ENCODE results near the gene CTNNA1.

CTNNA1 gene

DNA sequence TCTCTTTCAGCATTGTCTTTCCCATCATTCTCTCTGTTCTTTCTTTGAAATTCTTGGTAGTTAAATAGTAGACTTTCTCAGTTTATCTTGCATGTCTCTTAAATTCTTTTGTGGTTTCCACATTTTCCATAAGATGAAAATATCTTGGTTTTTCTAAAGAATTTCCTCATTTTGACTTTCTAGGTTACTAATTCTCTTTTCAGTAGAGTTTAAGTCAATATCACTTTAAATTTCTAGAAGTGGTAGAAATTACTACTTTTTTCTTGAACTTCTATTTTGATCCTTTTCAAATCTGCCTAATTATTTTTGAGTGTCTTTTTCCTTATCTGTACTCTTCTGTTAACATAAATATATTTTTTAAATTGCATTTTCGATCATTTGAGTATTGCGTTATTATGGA is 145.5 kb downstream of the CTNNA1 start:
- Histone ChIP-seq H3K4me3 (ENCODE audit: low read length in 2 of 2) (no peak overlapping the region), H3K4me1 (ENCODE audit: control insufficient read depth, insufficient read depth, low read length) (no peaks in the 10 kb centered on the region), H3K9me3 (ENCODE audit: control insufficient read depth in 2 of 2, low read length in 2 of 2) (no peaks in the 10 kb centered on the region), H3K9ac (ENCODE audit: low read length in 2 of 2) (no peak overlapping the region), H3K27me3 (ENCODE audit: control insufficient read depth in 1 of 2, insufficient read depth in 2 of 2, low read length in 2 of 2) (no peaks in the 10 kb centered on the region), H3K36me3 (ENCODE audit: control insufficient read depth in 2 of 2, insufficient read depth in 2 of 2, low read length in 2 of 2) (peaks cover 4 to 7% of the 10 kb centered on the region in 2 donors), H3K27ac (ENCODE audit: low read length) (no peak overlapping the region)

DNA sequence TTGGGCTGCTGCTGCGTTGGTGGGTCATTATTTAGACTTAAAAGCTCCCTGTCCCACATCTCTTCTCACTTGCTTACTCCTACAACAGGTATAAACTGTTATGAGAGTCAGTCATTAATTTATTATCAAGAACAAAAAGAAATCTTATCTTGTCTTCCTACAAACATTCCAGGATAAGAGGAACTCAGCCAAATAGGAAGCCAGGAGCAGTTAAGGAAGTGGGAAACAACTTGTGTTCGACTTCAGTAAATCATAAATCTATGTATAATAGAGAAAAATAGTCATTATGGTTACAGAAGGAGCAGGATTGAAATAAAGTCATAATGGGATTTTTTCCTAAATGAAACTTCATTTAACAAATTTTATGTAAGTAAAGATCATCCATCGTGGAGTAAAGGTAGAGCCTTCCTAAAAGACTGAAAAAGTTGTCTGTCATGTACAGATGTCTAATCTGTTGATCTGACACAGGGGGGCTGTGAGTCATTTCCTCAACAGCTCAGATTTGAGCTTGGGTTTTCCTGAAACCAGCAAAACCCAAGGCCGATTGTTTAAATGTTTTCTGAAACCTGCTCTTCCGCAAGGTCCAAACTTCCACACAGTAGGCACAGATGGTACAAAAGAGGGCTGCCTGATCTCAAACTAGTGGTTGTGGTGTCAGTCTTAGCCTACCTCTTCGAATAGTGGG is 147.2 kb downstream of the CTNNA1 start:
- H3K27ac ChIP-seq (ENCODE audit: low read length): no peak overlapping the region
- H3K9me3 ChIP-seq (ENCODE audit: control insufficient read depth in 2 of 2, low read length in 2 of 2): no peaks in the 10 kb centered on the region
- no peak overlapping the region for H3K9ac ChIP-seq (ENCODE audit: low read length in 2 of 2)

GRCh38 chr5:138901716-138902115 is 148.5 kb downstream of the CTNNA1 start:
- H3K9me3 ChIP-seq (ENCODE audit: control insufficient read depth in 2 of 2, low read length in 2 of 2): no peaks in the 10 kb centered on the region
- peaks cover 18 to 19% of the 10 kb centered on the region in 2 donors for H3K36me3 ChIP-seq (ENCODE audit: control insufficient read depth in 2 of 2, insufficient read depth in 2 of 2, low read length in 2 of 2)
- no peak overlapping the region for H3K4me3 ChIP-seq (ENCODE audit: low read length in 2 of 2)
- no peak overlapping the region for H3K27ac ChIP-seq (ENCODE audit: low read length)
- H3K4me1 ChIP-seq (ENCODE audit: control insufficient read depth, insufficient read depth, low read length): no peaks in the 10 kb centered on the region
- no peaks in the 10 kb centered on the region for H3K27me3 ChIP-seq (ENCODE audit: control insufficient read depth in 1 of 2, insufficient read depth in 2 of 2, low read length in 2 of 2)
- no peak overlapping the region for H3K9ac ChIP-seq (ENCODE audit: low read length in 2 of 2)

More for the DNA sequence above, 147.2 kb downstream of the CTNNA1 start:
- no peaks in the 10 kb centered on the region for H3K4me1 ChIP-seq (ENCODE audit: control insufficient read depth, insufficient read depth, low read length)
- no peak overlapping the region for H3K4me3 ChIP-seq (ENCODE audit: low read length in 2 of 2)
- no peaks in the 10 kb centered on the region for H3K27me3 ChIP-seq (ENCODE audit: control insufficient read depth in 1 of 2, insufficient read depth in 2 of 2, low read length in 2 of 2)
- H3K36me3 ChIP-seq (ENCODE audit: control insufficient read depth in 2 of 2, insufficient read depth in 2 of 2, low read length in 2 of 2): peaks cover 9 to 12% of the 10 kb centered on the region in 2 donors

GRCh38 chr5:138903130-138903775 is 150.0 kb downstream of the CTNNA1 start:
- H3K9me3 ChIP-seq (ENCODE audit: control insufficient read depth in 2 of 2, low read length in 2 of 2): no peaks in the 10 kb centered on the region
- H3K36me3 ChIP-seq (ENCODE audit: control insufficient read depth in 2 of 2, insufficient read depth in 2 of 2, low read length in 2 of 2): peaks cover 22 to 23% of the 10 kb centered on the region in 2 donors
- H3K4me1 ChIP-seq (ENCODE audit: control insufficient read depth, insufficient read depth, low read length): no peaks in the 10 kb centered on the region
- H3K27ac ChIP-seq (ENCODE audit: low read length): no peak overlapping the region
- no peak overlapping the region for H3K4me3 ChIP-seq (ENCODE audit: low read length in 2 of 2)
- H3K9ac ChIP-seq (ENCODE audit: low read length in 2 of 2): no peak overlapping the region
- H3K27me3 ChIP-seq (ENCODE audit: control insufficient read depth in 1 of 2, insufficient read depth in 2 of 2, low read length in 2 of 2): no peaks in the 10 kb centered on the region

DNA sequence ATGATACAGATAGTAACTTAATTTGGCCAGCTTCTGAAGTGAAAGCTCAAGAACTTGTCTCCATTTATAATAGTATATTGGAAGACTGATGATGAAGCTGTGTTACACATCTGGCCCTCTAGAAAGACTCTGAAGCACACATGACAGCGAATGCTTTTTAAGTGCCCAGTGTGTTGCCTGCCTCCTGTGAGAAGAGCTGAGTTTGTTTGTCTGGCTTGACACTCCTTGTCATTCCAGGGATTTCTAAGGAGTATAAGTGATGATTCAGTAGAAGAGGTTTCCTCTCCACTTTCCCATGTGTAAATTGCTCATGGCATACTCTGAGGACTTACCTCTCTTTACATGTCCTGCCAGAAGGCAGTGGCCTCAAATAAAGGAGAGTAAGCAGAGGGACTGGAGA is 152.3 kb downstream of the CTNNA1 start:
- H3K9ac ChIP-seq (ENCODE audit: low read length in 2 of 2): no peak overlapping the region
- no peak overlapping the region for H3K4me3 ChIP-seq (ENCODE audit: low read length in 2 of 2)
- no peaks in the 10 kb centered on the region for H3K4me1 ChIP-seq (ENCODE audit: control insufficient read depth, insufficient read depth, low read length)
- H3K27me3 ChIP-seq (ENCODE audit: control insufficient read depth in 1 of 2, insufficient read depth in 2 of 2, low read length in 2 of 2): no peaks in the 10 kb centered on the region
- no peak overlapping the region for H3K27ac ChIP-seq (ENCODE audit: low read length)
- H3K9me3 ChIP-seq (ENCODE audit: control insufficient read depth in 2 of 2, low read length in 2 of 2): no peaks in the 10 kb centered on the region
- peaks cover 23 to 24% of the 10 kb centered on the region in 2 donors for H3K36me3 ChIP-seq (ENCODE audit: control insufficient read depth in 2 of 2, insufficient read depth in 2 of 2, low read length in 2 of 2)

DNA sequence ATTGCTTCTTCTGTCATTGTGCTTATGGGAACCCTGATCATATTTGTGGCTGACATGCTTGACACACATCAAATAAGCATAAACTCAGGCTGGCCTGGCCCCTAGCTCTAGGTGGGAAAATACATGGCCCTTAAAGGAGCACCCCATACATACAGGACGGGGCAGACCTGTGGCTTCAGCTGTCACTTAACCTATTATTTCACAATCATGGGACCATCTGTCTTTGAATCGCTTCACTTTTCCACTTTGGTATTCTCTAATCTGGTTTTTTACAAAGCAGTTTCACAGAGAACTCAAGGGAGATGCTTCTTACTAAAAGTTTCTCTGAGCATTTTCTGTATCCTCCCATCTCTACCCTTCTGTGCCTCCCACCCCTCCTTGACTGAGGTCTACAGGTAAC is 156.5 kb downstream of the CTNNA1 start:
- Histone ChIP-seq H3K4me3 (ENCODE audit: low read length in 2 of 2) (no peak overlapping the region), H3K9me3 (ENCODE audit: control insufficient read depth in 2 of 2, low read length in 2 of 2) (no peaks in the 10 kb centered on the region), H3K27ac (ENCODE audit: low read length) (no peak overlapping the region), H3K4me1 (ENCODE audit: control insufficient read depth, insufficient read depth, low read length) (no peaks in the 10 kb centered on the region), H3K27me3 (ENCODE audit: control insufficient read depth in 1 of 2, insufficient read depth in 2 of 2, low read length in 2 of 2) (no peaks in the 10 kb centered on the region), H3K36me3 (ENCODE audit: control insufficient read depth in 2 of 2, insufficient read depth in 2 of 2, low read length in 2 of 2) (peaks cover 15 to 19% of the 10 kb centered on the region in 2 donors), H3K9ac (ENCODE audit: low read length in 2 of 2) (no peak overlapping the region)

DNA sequence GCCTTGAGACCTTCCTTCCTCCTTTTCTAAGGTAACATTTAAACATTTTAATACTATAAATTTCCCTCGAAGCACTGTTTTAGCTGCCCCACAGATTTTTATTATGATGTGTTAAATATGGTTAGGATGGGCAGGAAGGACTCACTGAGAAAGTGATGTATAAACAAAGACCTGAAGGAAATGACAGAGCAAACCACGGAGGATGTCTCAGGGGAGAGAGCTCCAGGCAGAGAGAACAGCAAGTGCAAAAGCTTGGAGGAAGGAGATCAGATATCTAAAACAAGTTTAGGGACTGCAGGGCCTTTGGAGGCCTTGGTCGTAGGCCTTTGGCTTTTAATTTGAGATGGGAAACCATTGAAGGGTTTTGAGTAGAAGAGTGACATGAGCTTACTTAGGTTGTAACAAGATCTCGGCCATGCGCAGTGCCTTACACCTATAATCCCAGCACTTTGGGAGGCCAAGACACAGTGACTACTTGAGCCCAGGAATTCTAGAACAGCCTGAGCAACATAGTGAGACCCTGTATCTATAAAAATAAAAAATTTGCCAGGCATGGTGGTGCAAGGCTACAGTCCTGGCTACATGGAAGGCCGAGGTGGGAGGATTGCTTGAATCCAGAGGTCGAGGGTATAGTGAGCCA is 157.4 kb downstream of the CTNNA1 start:
- H3K9ac ChIP-seq (ENCODE audit: low read length in 2 of 2): no peak overlapping the region
- no peak overlapping the region for H3K4me3 ChIP-seq (ENCODE audit: low read length in 2 of 2)
- no peak overlapping the region for H3K27ac ChIP-seq (ENCODE audit: low read length)
- H3K36me3 ChIP-seq (ENCODE audit: control insufficient read depth in 2 of 2, insufficient read depth in 2 of 2, low read length in 2 of 2): peaks cover 12 to 16% of the 10 kb centered on the region in 2 donors
- H3K4me1 ChIP-seq (ENCODE audit: control insufficient read depth, insufficient read depth, low read length): no peaks in the 10 kb centered on the region
- no peaks in the 10 kb centered on the region for H3K9me3 ChIP-seq (ENCODE audit: control insufficient read depth in 2 of 2, low read length in 2 of 2)
- no peaks in the 10 kb centered on the region for H3K27me3 ChIP-seq (ENCODE audit: control insufficient read depth in 1 of 2, insufficient read depth in 2 of 2, low read length in 2 of 2)

- Histone ChIP-seq H3K27me3 (ENCODE audit: control insufficient read depth in 1 of 2, insufficient read depth in 2 of 2, low read length in 2 of 2) (no peaks in the 10 kb centered on the region), H3K9ac (ENCODE audit: low read length in 2 of 2) (no peak overlapping the region), H3K36me3 (ENCODE audit: control insufficient read depth in 2 of 2, insufficient read depth in 2 of 2, low read length in 2 of 2) (peaks cover 7 to 10% of the 10 kb centered on the region in 2 donors), H3K9me3 (ENCODE audit: control insufficient read depth in 2 of 2, low read length in 2 of 2) (no peaks in the 10 kb centered on the region), H3K4me3 (ENCODE audit: low read length in 2 of 2) (no peak overlapping the region), H3K27ac (ENCODE audit: low read length) (no peak overlapping the region), H3K4me1 (ENCODE audit: control insufficient read depth, insufficient read depth, low read length) (no peaks in the 10 kb centered on the region)
Measured at GRCh38 chr5:138911441-138911840, 158.2 kb downstream of the CTNNA1 start.

GRCh38 chr5:138912093-138912492 is 158.9 kb downstream of the CTNNA1 start:
- Histone ChIP-seq H3K4me1 (ENCODE audit: control insufficient read depth, insufficient read depth, low read length) (no peaks in the 10 kb centered on the region), H3K36me3 (ENCODE audit: control insufficient read depth in 2 of 2, insufficient read depth in 2 of 2, low read length in 2 of 2) (peaks cover 3 to 10% of the 10 kb centered on the region in 2 donors), H3K27ac (ENCODE audit: low read length) (no peak overlapping the region), H3K9me3 (ENCODE audit: control insufficient read depth in 2 of 2, low read length in 2 of 2) (no peaks in the 10 kb centered on the region), H3K4me3 (ENCODE audit: low read length in 2 of 2) (no peak overlapping the region), H3K27me3 (ENCODE audit: control insufficient read depth in 1 of 2, insufficient read depth in 2 of 2, low read length in 2 of 2) (no peaks in the 10 kb centered on the region), H3K9ac (ENCODE audit: low read length in 2 of 2) (no peak overlapping the region)

DNA sequence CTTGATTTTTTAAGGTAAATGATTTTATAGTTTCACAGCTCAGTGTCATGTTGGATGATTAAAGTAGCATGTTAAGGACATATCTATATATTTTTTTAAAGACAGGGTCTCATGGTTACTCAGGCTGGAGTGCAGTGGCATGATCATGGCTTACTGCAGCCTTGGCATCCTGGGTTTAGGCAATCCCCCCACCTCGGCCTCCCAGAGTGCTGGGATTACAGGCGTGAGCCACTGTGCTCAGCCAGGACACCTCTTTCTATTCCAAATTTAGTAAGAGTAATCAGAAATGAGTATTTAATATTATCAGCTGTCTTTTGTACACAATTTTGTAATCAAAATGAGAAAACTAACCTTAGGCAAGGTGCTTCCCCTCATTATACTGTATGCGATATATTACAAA is 160.5 kb downstream of the CTNNA1 start:
- Histone ChIP-seq H3K4me1 (ENCODE audit: control insufficient read depth, insufficient read depth, low read length) (no peaks in the 10 kb centered on the region), H3K27ac (ENCODE audit: low read length) (no peak overlapping the region), H3K9ac (ENCODE audit: low read length in 2 of 2) (no peak overlapping the region), H3K27me3 (ENCODE audit: control insufficient read depth in 1 of 2, insufficient read depth in 2 of 2, low read length in 2 of 2) (no peaks in the 10 kb centered on the region), H3K36me3 (ENCODE audit: control insufficient read depth in 2 of 2, insufficient read depth in 2 of 2, low read length in 2 of 2) (peaks cover 4 to 6% of the 10 kb centered on the region in 2 donors), H3K4me3 (ENCODE audit: low read length in 2 of 2) (no peak overlapping the region), H3K9me3 (ENCODE audit: control insufficient read depth in 2 of 2, low read length in 2 of 2) (no peaks in the 10 kb centered on the region)

- Histone ChIP-seq H3K4me1 (ENCODE audit: control insufficient read depth, insufficient read depth, low read length) (no peaks in the 10 kb centered on the region), H3K9ac (ENCODE audit: low read length in 2 of 2) (no peak overlapping the region), H3K27ac (ENCODE audit: low read length) (no peak overlapping the region), H3K36me3 (ENCODE audit: control insufficient read depth in 2 of 2, insufficient read depth in 2 of 2, low read length in 2 of 2) (peaks cover 5 to 6% of the 10 kb centered on the region in 2 donors), H3K9me3 (ENCODE audit: control insufficient read depth in 2 of 2, low read length in 2 of 2) (no peaks in the 10 kb centered on the region), H3K27me3 (ENCODE audit: control insufficient read depth in 1 of 2, insufficient read depth in 2 of 2, low read length in 2 of 2) (no peaks in the 10 kb centered on the region), H3K4me3 (ENCODE audit: low read length in 2 of 2) (no peak overlapping the region)
Measured at GRCh38 chr5:138914338-138914737, 161.1 kb downstream of the CTNNA1 start.

Measured in stomach smooth muscle (tissue), 2 donors.